Right lobe of liver (tissue), 6 donors: ENCODE measurements around the gene ZNF816. TPM values are rescaled to one million over a fixed set of nuclear protein-coding genes. Genes with fewer than 3 reads are reported as not detected.
A peak's percentile ranks its signal among the peaks of the same experiment; 100 is the strongest.

ENCODE experiments used
- ATAC-seq, 4 donors: fragments of 200-7000 bp; cut with Tn5 transposase; one replicate each; pipeline ENCODE4 v1.9.1; 2020; ENCODE audit warnings: mild to moderate bottlenecking in 4 of 4, moderate library complexity in 4 of 4
- DNase-seq, 3 donors: peaks; one replicate each; pipeline ENCODE4 v3.0.0-alpha.2; 2020
- H3K27ac ChIP-seq, 3 donors: fragments of 200-600 bp; one replicate each; pipeline ENCODE4 v1.8.0; 2022
- H3K27me3 ChIP-seq, 2 donors: fragments of 200-600 bp; one replicate each; pipeline ENCODE4 v1.8.0; 2022
- H3K36me3 ChIP-seq, 4 donors: fragments of 200-600 bp; sonication (generic) in 1 of 4; one replicate each; pipeline versions ENCODE4 v1.5.1 to v1.8.0; 2017 to 2022; ENCODE audit warnings: control low read depth in 1 of 4
- H3K4me1 ChIP-seq, 4 donors: fragments of 200-600 bp; sonication (generic) in 1 of 4; one replicate each; pipeline versions ENCODE4 v1.5.1 to v1.8.0; 2017 to 2022; ENCODE audit warnings: control low read depth in 1 of 4
- H3K4me3 ChIP-seq, 3 donors: fragments of 200-600 bp; one replicate each; pipeline ENCODE4 v1.8.0; 2022
- H3K9me3 ChIP-seq, 4 donors: fragments of 200-600 bp; sonication (generic) in 1 of 4; one replicate each; pipeline versions ENCODE4 v1.5.1 to v1.8.0; 2017 to 2022; ENCODE audit warnings: control low read depth in 1 of 4
- POLR2A ChIP-seq: fragments of 450-650 bp; IDR thresholded peaks from one replicate; pipeline ENCODE4 v1.6.1; 2017; ENCODE audit warnings: antibody characterized with exemption, mild to moderate bottlenecking
- WGBS: methylation state at CpG from one replicate; pipeline ENCODE4 v1.1.6; 2018; ENCODE audit warnings: low coverage, low lambda C conversion rate; ENCODE audit not compliant: insufficient coverage; ENCODE audit errors: missing lambda C conversion rate; 5-methylcytosine and 5-hydroxymethylcytosine counted together
- intact Hi-C, 2 donors: fragments of 100-400 bp; cut with DNase I; formaldehyde crosslinking; loops; one replicate each; pipeline versions ENCODE4 v1.11.2 to v1.14.1; 2022
- long read RNA-seq: library from polyadenylated mRNA; unstranded; transcript quantifications from one replicate; pipeline ENCODE4 v2.0.0, GENCODE V29; 2019
- total RNA-seq, 6 experiments: library from RNA; depleted of rRNA in 2 of 6; stranded (reverse); fragments of >200 nt in 2 of 6; fragmentation: NEBNext Ultra II Directional in 3 of 6; extraction: Animal tissue kit (Norgen Biotek cat#: 25700) in 3 of 6; gene quantifications; one replicate each; pipeline versions ENCODE4 v1.1.0 to v1.2.4, GENCODE V29; 2016 to 2023
- TF ChIP-seq, protein P1 (sequence below), 4 donors: fragments of 200-600 bp in 3 of 4; fragments of 450-650 bp in 1 of 4; IDR thresholded peaks; one replicate each; pipeline versions ENCODE4 v1.5.1 to v1.8.0; 2016 to 2022; ENCODE audit warnings: antibody characterized with exemption in 4 of 4, mild to moderate bottlenecking in 2 of 4
- donor health status: DM: no; HTN: yes; CAD: no.
- donor health status: DM: no; HTN: no; CAD: no.
- donor health status: DM: no; HTN: no; CAD: no.
- donor health status: DM: no; HTN: yes; CAD: no.
- donor health status: DM: no; HTN: yes; CAD: no.

Gene ZNF816
- 1 to 10 TPM in 5 of 6 experiments, under 1 TPM in 1; 0.68 to 3.5 (median 1.9) TPM for total RNA-seq
- long read RNA-seq: 0 reads

DNA sequence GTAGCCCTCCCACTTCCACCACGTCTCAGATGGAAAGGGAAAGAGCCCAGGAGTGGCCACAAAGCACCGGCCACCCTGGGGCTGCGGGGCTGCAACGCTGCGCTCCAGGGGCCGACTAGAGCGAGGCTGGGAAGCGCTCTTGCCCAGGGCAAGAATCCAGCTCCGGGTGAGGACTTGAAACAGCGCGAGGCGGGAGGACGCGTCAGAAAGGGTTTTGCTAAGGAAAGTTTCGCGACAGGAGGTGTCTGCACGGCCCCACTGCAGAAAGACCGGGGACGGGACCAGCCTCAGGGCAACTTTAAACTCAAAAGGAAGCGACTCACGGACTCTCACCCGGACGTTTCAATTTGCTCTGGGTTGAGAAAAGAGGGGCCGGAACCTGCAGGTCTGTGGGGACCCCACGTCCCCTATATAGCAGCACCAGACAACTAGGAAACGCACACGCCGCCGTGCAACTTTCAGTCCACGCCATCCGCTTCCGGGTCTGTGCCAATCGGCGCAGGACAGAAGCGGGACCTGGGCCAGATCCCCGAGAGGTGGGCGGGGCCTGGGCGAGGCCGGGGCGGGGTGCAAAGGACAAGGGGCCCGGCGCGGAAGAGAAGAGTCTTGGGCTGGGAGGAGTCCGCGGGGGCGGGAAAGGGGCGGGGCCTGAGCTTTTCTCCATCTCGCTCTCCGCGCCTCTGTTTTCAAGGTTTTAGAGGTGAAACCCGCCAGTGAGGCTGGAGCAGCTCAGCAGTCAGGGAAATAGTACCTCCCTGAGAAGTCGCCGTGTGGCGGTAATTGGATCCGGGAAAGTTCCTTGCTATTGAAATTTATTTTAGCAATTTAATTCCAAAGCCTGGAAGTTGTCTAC lies at the start of gene ZNF816:
TSS of gene ZNF816 (minus strand) at position 488 of the 853 bp plus-strand sequence. CDS start 6,792 bp downstream, outside the sequence.
- 2% methylated on average over 23 of the region's 55 CpGs for WGBS
- peak; percentile 99 to 100 (median 100) for ATAC-seq
- intact Hi-C loops: no loop called here
- peak; percentile 94 to 97 (median 96) for DNase-seq
- Histone ChIP-seq H3K9me3 (peaks cover 0 to 20% (median 0%) of the 10 kb centered on the region in 4 donors), H3K27me3 (no peaks in the 10 kb centered on the region), H3K27ac (peak within 1 kb of the TSS; percentile 15 to 57 (median 17)), H3K4me1 (peaks cover 0 to 6% (median 0%) of the 10 kb centered on the region in 4 donors), H3K4me3 (peak within 1 kb of the TSS; percentile 42 to 68 (median 64)), H3K36me3 (peaks cover 0 to 1% (median 0%) of the 10 kb centered on the region in 4 donors)
- TF ChIP-seq, protein P1, sequence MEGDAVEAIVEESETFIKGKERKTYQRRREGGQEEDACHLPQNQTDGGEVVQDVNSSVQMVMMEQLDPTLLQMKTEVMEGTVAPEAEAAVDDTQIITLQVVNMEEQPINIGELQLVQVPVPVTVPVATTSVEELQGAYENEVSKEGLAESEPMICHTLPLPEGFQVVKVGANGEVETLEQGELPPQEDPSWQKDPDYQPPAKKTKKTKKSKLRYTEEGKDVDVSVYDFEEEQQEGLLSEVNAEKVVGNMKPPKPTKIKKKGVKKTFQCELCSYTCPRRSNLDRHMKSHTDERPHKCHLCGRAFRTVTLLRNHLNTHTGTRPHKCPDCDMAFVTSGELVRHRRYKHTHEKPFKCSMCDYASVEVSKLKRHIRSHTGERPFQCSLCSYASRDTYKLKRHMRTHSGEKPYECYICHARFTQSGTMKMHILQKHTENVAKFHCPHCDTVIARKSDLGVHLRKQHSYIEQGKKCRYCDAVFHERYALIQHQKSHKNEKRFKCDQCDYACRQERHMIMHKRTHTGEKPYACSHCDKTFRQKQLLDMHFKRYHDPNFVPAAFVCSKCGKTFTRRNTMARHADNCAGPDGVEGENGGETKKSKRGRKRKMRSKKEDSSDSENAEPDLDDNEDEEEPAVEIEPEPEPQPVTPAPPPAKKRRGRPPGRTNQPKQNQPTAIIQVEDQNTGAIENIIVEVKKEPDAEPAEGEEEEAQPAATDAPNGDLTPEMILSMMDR (IDR thresholded peaks at IDR 0.05): no peak
- TF ChIP-seq POLR2A: no peak

GRCh38 chr19:53012006-53012405 lies 49.3 kb upstream of the ZNF816 start:
- Histone ChIP-seq H3K36me3 (no peaks in the 10 kb centered on the region), H3K27ac (no peak overlapping the region), H3K27me3 (no peaks in the 10 kb centered on the region), H3K4me1 (no peaks in the 10 kb centered on the region), H3K4me3 (no peak overlapping the region), H3K9me3 (no peaks in the 10 kb centered on the region)
- WGBS: 80% methylated on average over 5 of the region's 6 CpGs
- no peak for DNase-seq
- no peak for ATAC-seq
- intact Hi-C loops: no loop called here
- TF ChIP-seq POLR2A: no peak
- TF ChIP-seq, protein P1 (IDR thresholded peaks at IDR 0.05): no peak

DNA sequence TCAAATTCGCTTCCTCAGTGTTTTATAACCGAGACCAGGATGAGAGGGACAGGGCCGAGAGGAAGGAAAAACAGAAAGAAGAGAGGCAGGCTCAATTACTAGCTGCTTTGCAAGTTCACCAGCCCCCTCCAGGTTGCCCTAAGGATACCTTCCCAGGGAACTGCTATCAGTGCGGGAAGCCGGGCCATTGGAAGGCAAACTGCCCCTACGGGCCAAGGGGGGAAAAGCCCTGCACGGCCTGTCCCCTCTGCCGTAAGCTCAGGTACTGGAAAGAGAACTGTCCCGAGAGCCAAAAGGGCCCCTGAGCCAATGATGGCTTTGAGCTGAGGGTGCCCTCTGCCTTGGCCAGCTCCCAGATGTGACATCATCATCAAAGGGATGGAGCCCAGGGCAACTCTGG lies 47.8 kb upstream of the ZNF816 start:
- TF ChIP-seq, protein P1 (IDR thresholded peaks at IDR 0.05): no peak
- TF ChIP-seq POLR2A: no peak
- no peak for DNase-seq
- Histone ChIP-seq H3K4me1 (no peaks in the 10 kb centered on the region), H3K4me3 (no peak overlapping the region), H3K27me3 (no peaks in the 10 kb centered on the region), H3K9me3 (no peaks in the 10 kb centered on the region), H3K27ac (no peak overlapping the region), H3K36me3 (no peaks in the 10 kb centered on the region)
- intact Hi-C loops: no loop called here
- 30% methylated on average over 5 of the region's 9 CpGs for WGBS
- ATAC-seq: no peak

DNA sequence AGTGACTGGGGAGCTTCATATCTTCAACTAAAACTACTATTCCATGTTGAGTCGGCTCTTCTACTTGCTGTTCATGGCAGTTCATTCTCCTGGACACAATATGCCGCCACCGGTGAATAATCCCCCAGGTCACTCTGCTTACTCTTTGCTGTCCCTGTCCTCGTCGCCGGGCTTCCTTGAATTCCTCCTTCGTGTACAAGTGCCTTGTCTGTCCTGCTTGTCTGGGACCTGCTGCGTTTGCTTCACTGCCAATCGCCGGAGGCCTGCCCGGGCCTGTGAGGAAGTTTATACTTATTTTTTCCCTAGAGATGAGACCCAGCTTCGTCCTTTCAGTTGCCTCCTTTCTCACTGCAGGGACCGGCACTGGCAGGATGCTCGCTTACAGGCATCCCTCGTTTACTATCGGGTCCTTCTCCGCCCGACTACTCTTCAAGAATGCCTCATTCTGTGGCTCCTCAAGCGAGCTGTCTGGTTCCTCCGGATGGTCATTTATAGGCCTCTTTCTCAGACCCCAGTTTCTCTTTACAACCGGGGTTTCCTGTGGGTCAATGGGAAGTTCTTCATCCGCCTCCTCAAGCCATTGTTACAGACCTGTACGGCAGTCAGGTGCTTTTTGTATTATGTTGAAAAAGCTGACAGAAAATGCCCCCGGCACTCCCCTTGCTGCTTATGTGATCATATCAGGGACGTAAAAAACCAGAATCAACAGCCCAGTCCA lies 45.5 kb upstream of the ZNF816 start:
- TF ChIP-seq, protein P1 (IDR thresholded peaks at IDR 0.05): no peak
- TF ChIP-seq POLR2A: no peak
- DNase-seq (no peak), ATAC-seq (no peak)
- H3K36me3 ChIP-seq: no peaks in the 10 kb centered on the region
- H3K27ac ChIP-seq: no peak overlapping the region
- H3K4me3 ChIP-seq: no peak overlapping the region
- H3K4me1 ChIP-seq: no peaks in the 10 kb centered on the region
- WGBS: 58% methylated on average over 16 of the region's 25 CpGs
- intact Hi-C loops: no loop called here
- H3K27me3 ChIP-seq: no peaks in the 10 kb centered on the region
- H3K9me3 ChIP-seq: no peaks in the 10 kb centered on the region
